PFSK-1 (cell line): Measurements from ENCODE around the gene GSS.

Source experiments
- FOXP2 ChIP-seq: optimal IDR thresholded peaks from 2 replicates; pipeline ENCODE3; 2011; ENCODE audit warnings: borderline replicate concordance, control low read depth, inconsistent platforms; ENCODE audit not compliant: insufficient read depth; ENCODE audit errors: extremely low read length, extremely low read depth
- POLR2AphosphoS5 ChIP-seq: IDR thresholded peaks from 2 replicates; pipeline ENCODE4 v1.6.1; 2012; ENCODE audit warnings: low read depth, mild to moderate bottlenecking, control low read depth, low read length, moderate library complexity
- SIN3A ChIP-seq: IDR thresholded peaks from 2 replicates; pipeline ENCODE4 v1.6.1; 2012; ENCODE audit warnings: mild to moderate bottlenecking, low read length, moderate library complexity, borderline replicate concordance; ENCODE audit not compliant: insufficient read depth
- TAF1 ChIP-seq: IDR thresholded peaks from 2 replicates; pipeline ENCODE4 v1.6.1; 2012; ENCODE audit warnings: low read length, control low read depth, borderline replicate concordance; ENCODE audit not compliant: insufficient read depth
- TF ChIP-seq, protein P1 (sequence below), 2 experiments: IDR thresholded peaks; 2 replicates each; pipeline versions ENCODE4 v1.6.1 to v1.8.0; 2011 to 2012; ENCODE audit warnings: low read depth in 2 of 2, low read length in 2 of 2, control low read depth in 1 of 2, inconsistent platforms in 1 of 2, mild to moderate bottlenecking in 1 of 2, moderate library complexity in 1 of 2; ENCODE audit not compliant: insufficient read depth in 1 of 2

GSS gene

DNA sequence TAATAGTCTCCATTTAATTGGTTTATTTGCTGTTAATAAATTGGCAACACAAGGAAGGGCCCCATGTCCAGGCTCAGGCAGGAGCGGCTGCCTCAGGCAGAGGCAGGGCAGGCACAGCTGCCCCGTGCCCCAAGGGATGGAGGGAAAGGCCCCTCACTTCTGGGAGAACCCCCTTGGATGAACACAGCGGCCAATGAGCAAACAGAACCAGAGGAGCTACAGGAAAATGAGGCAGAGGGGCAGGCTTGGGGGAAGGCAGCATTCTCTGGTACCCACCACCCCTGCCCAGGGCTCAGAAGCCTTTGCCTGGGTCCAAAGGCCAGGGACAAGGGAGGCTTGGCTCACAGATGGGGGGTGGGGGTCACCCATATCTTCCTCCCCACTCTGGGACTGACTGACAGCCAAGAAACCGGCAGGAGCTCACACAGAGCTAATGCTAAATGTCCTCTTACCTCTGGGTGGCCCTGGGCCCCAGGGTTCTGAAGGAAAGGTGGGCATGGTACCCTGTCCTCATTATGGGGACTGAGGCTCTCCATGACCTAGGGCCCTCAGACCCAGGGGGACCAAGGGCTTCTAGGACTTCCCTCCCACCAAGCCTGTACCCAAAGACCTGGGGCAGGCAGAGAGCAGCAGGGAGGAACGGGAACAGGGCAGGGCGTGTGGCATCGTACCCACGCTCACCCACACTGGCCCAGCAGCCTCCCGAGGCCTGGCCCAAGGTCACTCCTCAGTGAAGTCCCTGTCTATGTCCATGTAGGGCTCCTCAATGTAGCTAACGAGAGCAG is 47.0 kb upstream of the GSS start:
- TF ChIP-seq TAF1, result no peak
- TF ChIP-seq FOXP2, result no peak
- no peak for TF ChIP-seq POLR2AphosphoS5
- TF ChIP-seq, protein P1, sequence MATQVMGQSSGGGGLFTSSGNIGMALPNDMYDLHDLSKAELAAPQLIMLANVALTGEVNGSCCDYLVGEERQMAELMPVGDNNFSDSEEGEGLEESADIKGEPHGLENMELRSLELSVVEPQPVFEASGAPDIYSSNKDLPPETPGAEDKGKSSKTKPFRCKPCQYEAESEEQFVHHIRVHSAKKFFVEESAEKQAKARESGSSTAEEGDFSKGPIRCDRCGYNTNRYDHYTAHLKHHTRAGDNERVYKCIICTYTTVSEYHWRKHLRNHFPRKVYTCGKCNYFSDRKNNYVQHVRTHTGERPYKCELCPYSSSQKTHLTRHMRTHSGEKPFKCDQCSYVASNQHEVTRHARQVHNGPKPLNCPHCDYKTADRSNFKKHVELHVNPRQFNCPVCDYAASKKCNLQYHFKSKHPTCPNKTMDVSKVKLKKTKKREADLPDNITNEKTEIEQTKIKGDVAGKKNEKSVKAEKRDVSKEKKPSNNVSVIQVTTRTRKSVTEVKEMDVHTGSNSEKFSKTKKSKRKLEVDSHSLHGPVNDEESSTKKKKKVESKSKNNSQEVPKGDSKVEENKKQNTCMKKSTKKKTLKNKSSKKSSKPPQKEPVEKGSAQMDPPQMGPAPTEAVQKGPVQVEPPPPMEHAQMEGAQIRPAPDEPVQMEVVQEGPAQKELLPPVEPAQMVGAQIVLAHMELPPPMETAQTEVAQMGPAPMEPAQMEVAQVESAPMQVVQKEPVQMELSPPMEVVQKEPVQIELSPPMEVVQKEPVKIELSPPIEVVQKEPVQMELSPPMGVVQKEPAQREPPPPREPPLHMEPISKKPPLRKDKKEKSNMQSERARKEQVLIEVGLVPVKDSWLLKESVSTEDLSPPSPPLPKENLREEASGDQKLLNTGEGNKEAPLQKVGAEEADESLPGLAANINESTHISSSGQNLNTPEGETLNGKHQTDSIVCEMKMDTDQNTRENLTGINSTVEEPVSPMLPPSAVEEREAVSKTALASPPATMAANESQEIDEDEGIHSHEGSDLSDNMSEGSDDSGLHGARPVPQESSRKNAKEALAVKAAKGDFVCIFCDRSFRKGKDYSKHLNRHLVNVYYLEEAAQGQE (IDR thresholded peaks at IDR 0.05; ENCODE audit: insufficient read depth in 1 of 2, low read depth in 2 of 2, low read length in 2 of 2), result no peak
- no peak for TF ChIP-seq SIN3A

DNA sequence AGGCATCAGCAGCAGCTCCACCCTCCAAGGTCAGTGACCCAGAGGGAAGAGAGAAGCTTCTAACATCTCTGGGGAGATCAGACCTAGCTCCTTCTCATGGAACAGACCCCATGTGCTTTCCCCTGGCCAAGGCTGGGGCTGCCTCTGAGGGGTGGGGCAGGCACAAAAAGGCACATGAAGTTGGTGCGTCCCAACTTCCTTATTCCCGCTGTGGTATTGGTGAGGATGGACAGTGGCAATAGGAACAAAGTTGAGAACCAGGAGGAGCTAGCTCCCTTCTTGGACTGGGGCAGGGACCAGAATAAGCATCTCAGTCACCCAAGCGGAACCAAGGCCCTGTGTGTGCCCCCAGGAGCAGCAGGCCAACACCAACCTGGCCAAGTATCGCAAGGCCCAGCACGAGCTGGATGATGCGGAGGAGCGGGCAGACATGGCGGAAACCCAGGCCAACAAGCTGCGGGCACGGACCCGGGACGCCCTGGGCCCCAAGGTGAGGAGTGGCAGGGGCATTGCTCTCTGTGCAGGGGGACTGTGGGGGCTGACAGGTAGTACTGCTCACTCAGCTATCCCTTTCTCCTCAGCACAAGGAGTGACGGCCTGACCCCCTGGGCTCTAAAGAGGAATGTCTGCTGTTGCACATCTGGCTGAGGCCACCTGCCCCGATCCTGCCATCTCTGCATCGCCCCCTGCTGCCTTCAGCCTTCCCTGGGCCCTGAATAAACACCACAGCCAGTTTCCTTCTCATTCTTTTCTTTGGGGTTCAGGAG is 46.2 kb upstream of the GSS start:
- TF ChIP-seq TAF1 (no peak), POLR2AphosphoS5 (no peak), SIN3A (no peak), FOXP2 (no peak)
- TF ChIP-seq, protein P1 (IDR thresholded peaks at IDR 0.05; ENCODE audit: insufficient read depth in 1 of 2, low read depth in 2 of 2, low read length in 2 of 2), result no peak

DNA sequence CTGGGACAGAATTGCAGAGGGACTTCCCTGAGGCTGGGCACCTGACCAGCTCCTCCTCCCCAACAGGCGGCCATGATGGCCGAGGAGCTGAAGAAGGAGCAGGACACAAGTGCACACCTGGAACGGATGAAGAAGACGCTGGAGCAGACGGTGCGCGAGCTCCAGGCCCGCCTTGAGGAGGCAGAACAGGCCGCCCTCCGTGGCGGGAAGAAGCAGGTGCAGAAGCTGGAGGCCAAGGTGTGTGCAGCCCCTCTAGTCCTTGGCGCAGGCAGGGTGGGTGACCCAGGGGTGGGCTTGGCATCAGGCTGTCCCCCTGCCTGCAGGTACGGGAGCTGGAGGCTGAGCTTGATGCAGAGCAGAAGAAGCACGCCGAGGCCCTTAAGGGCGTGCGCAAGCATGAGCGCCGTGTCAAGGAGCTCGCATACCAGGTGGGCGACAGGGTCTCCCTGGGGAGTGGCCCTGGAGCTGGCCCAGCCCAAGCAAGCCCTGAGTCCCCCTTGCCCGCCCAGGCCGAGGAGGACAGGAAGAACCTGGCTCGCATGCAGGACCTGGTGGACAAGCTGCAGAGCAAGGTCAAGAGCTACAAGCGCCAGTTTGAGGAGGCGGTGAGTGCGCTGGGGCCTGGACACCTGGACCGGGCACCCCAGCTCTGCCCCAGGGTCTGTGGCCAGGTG is 45.5 kb upstream of the GSS start:
- TF ChIP-seq POLR2AphosphoS5, result no peak
- no peak for TF ChIP-seq FOXP2
- no peak for TF ChIP-seq SIN3A
- TF ChIP-seq TAF1, result no peak
- TF ChIP-seq, protein P1 (IDR thresholded peaks at IDR 0.05; ENCODE audit: insufficient read depth in 1 of 2, low read depth in 2 of 2, low read length in 2 of 2), result no peak

DNA sequence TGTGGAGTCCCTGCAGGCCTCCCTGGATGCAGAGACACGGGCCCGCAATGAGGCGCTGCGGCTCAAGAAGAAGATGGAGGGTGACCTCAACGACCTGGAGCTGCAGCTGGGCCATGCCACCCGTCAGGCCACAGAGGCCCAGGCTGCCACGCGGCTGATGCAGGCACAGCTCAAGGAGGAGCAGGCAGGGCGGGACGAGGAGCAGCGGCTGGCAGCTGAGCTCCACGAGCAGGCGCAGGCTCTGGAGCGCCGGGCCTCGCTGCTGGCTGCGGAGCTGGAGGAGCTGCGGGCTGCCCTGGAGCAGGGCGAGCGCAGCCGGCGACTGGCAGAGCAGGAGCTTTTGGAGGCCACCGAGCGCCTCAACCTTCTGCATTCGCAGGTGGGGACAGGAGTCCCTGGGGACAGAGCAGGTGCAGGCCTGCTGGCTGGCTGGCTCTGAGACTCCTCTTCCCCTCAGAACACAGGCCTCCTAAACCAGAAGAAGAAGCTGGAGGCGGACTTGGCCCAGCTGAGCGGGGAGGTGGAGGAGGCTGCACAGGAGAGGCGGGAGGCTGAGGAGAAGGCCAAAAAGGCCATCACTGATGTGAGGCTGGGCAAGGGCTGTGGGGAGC is 44.8 kb upstream of the GSS start:
- TF ChIP-seq, protein P1 (IDR thresholded peaks at IDR 0.05; ENCODE audit: insufficient read depth in 1 of 2, low read depth in 2 of 2, low read length in 2 of 2), result no peak
- TF ChIP-seq FOXP2, result no peak
- no peak for TF ChIP-seq POLR2AphosphoS5
- no peak for TF ChIP-seq TAF1
- TF ChIP-seq SIN3A, result no peak
